SK-N-SH (cell line): ENCODE measurements around the gene USF3. TPM values are rescaled to one million over a fixed set of nuclear protein-coding genes. Genes with fewer than 3 reads are reported as not detected.

Experiments used
- CTCF ChIA-PET: fragments of 300-600, 350-600 bp; formaldehyde crosslinking; extraction: SDS; loops from one replicate; lab custom pipeline; 2021; lab: Yijun Ruan, JAX
- POLR2A ChIA-PET: fragments of 350-600 bp; sonication (Branson Sonifier 250); formaldehyde crosslinking; extraction: SDS; loops from one replicate; lab custom pipeline; 2020; ENCODE audit warnings: antibody characterized with exemption, inconsistent platforms; lab: Yijun Ruan, JAX
- DNase-seq: peaks from one replicate; pipeline ENCODE4 v3.0.0; 2012
- H2AFZ ChIP-seq: fragments of 200-600 bp; sonication (generic); 2 replicates; pipeline ENCODE4 v1.8.1; 2016; ENCODE audit warnings: antibody characterized with exemption, mild to moderate bottlenecking, low read depth
- H3F3A ChIP-seq: fragments of 200-600 bp; sonication (generic); replicated peaks from 2 replicates; pipeline ENCODE3; 2016; ENCODE audit warnings: antibody characterized with exemption, mild to moderate bottlenecking; ENCODE audit not compliant: insufficient read depth
- H3K27ac ChIP-seq, 2 experiments: fragments of 200-500 bp in 1 of 2; fragments of 200-600 bp in 1 of 2; sonication (Bioruptor generic) in 1 of 2; sonication (generic), shearing (Covaris generic) in 1 of 2; 2 replicates each; pipeline versions ENCODE4 v1.5.1 to v1.6.1; 2014 to 2016; ENCODE audit warnings: low read depth in 2 of 2, inconsistent platforms in 1 of 2, low read length in 1 of 2, mild to moderate bottlenecking in 1 of 2, mixed read lengths in 1 of 2
- H3K27me3 ChIP-seq: fragments of 200-600 bp; sonication (generic), shearing (Covaris generic); 2 replicates; pipeline ENCODE4 v1.6.1; 2016; ENCODE audit warnings: mixed run types; ENCODE audit not compliant: insufficient read depth
- H3K36me3 ChIP-seq, 2 experiments: fragments of 200-500 bp in 1 of 2; fragments of 200-600 bp in 1 of 2; sonication (Bioruptor generic) in 1 of 2; sonication (generic) in 1 of 2; replicated peaks in 1 of 2; 2 replicates each; pipeline versions ENCODE3 to v1.5.1; 2014 to 2016; ENCODE audit warnings: low read length in 1 of 2, mild to moderate bottlenecking in 1 of 2; ENCODE audit not compliant: insufficient read depth in 2 of 2, control insufficient read depth in 1 of 2
- H3K4me1 ChIP-seq, 2 experiments: fragments of 200-500 bp in 1 of 2; fragments of 200-600 bp in 1 of 2; sonication (Bioruptor generic) in 1 of 2; sonication (generic), shearing (Covaris generic) in 1 of 2; 2 replicates each; pipeline versions ENCODE4 v1.5.1 to v1.6.1; 2014 to 2016; ENCODE audit warnings: low read depth in 1 of 2, low read length in 1 of 2, mixed run types in 1 of 2; ENCODE audit not compliant: insufficient read depth in 2 of 2, control insufficient read depth in 1 of 2
- H3K4me2 ChIP-seq: fragments of 200-600 bp; sonication (generic), shearing (Covaris generic); 2 replicates; pipeline ENCODE4 v1.6.1; 2017; ENCODE audit warnings: mixed run types
- H3K4me3 ChIP-seq, 2 experiments: fragments of 200-500 bp in 1 of 2; fragments of 200-600 bp in 1 of 2; sonication (Bioruptor generic) in 1 of 2; sonication (generic), shearing (Covaris generic) in 1 of 2; 2 replicates each; pipeline versions ENCODE4 v1.5.1 to v1.8.1; 2014 to 2016; ENCODE audit warnings: low read depth in 2 of 2, inconsistent platforms in 1 of 2, low read length in 1 of 2, mild to moderate bottlenecking in 1 of 2, mixed read lengths in 1 of 2, moderate library complexity in 1 of 2
- H3K79me2 ChIP-seq: fragments of 200-600 bp; sonication (generic); 2 replicates; pipeline ENCODE4 v1.8.1; 2017; ENCODE audit warnings: mild to moderate bottlenecking; ENCODE audit not compliant: insufficient read depth
- H3K9ac ChIP-seq: fragments of 200-600 bp; sonication (generic); 2 replicates; pipeline ENCODE4 v1.6.1; 2017; ENCODE audit warnings: mixed run types
- H3K9me2 ChIP-seq: fragments of 200-600 bp; sonication (generic); 2 replicates; pipeline ENCODE4 v1.6.1; 2017; ENCODE audit warnings: mixed run types
- H3K9me3 ChIP-seq: fragments of 200-600 bp; sonication (generic); 2 replicates; pipeline ENCODE4 v1.6.1; 2017; ENCODE audit warnings: mixed run types, mild to moderate bottlenecking, moderate library complexity
- H4K20me1 ChIP-seq: fragments of 200-600 bp; sonication (generic); 2 replicates; pipeline ENCODE4 v1.6.1; 2017; ENCODE audit warnings: mild to moderate bottlenecking, mixed run types; ENCODE audit not compliant: insufficient read depth
- CTCF ChIP-seq: fragments of 200-600 bp; sonication (generic); IDR thresholded peaks from 2 replicates; pipeline ENCODE4 v1.6.1; 2017; ENCODE audit warnings: antibody characterized with exemption, mild to moderate bottlenecking, moderate library complexity
- EP300 ChIP-seq, 2 experiments: IDR thresholded peaks; 2 replicates each; pipeline versions ENCODE4 v1.4.0 to v1.6.1; 2012; ENCODE audit warnings: borderline replicate concordance in 1 of 2, low read depth in 1 of 2, low read length in 1 of 2
- EZH2phosphoT487 ChIP-seq: fragments of 200-600 bp; sonication (generic); IDR thresholded peaks from 2 replicates; pipeline ENCODE4 v1.6.1; 2017; ENCODE audit warnings: low read depth, mixed run types, mild to moderate bottlenecking, antibody characterized with exemption, moderate library complexity, borderline replicate concordance
- FOSL2 ChIP-seq: IDR thresholded peaks from 2 replicates; pipeline ENCODE4 v1.4.0; 2012; ENCODE audit warnings: low read depth, mild to moderate bottlenecking, moderate library complexity, borderline replicate concordance
- FOXJ3 ChIP-seq: sonication (generic); formaldehyde crosslinking; IDR thresholded peaks from 2 replicates; pipeline ENCODE4 v1.5.1; 2020; ENCODE audit warnings: mild to moderate bottlenecking, missing genetic modification reagents
- MEF2A ChIP-seq: IDR thresholded peaks from 2 replicates; pipeline ENCODE4 v1.4.0; 2012; ENCODE audit warnings: low read depth, borderline replicate concordance
- NFIC ChIP-seq: IDR thresholded peaks from 2 replicates; pipeline ENCODE4 v1.4.0; 2012; ENCODE audit warnings: borderline replicate concordance
- NRF1 ChIP-seq: IDR thresholded peaks from 2 replicates; pipeline ENCODE4 v1.6.1; 2012; ENCODE audit warnings: low read depth, mild to moderate bottlenecking, low read length
- RCOR1 ChIP-seq: fragments of 150-350 bp; IDR thresholded peaks from 2 replicates; pipeline ENCODE4 v1.6.1; 2017; ENCODE audit warnings: antibody characterized with exemption, low read length
- REST ChIP-seq: IDR thresholded peaks from 2 replicates; pipeline ENCODE4 v1.6.1; 2012; ENCODE audit warnings: mild to moderate bottlenecking, low read depth, low read length, moderate library complexity
- USF1 ChIP-seq: IDR thresholded peaks from 2 replicates; pipeline ENCODE4 v1.4.0; 2012; ENCODE audit warnings: low read depth, borderline replicate concordance
- ZBTB33 ChIP-seq: IDR thresholded peaks from 2 replicates; pipeline ENCODE4 v1.4.0; 2012; ENCODE audit warnings: low read depth, borderline replicate concordance
- whole genome bisulfite sequencing: methylation state at CpG from one replicate; pipeline ENCODE4 v1.1.6; 2017; ENCODE audit warnings: low lambda C conversion rate; 5-methylcytosine and 5-hydroxymethylcytosine counted together
- polyA plus RNA-seq, 3 experiments: library from polyadenylated mRNA; depleted of rRNA; stranded (reverse); fragments of >200 nt; gene quantifications; 2 replicates each; pipeline ENCODE4 v1.2.3, GENCODE V29; 2012

Gene USF3
- polyA plus RNA-seq, 1 of the 3 experiments (the other 2 are of a cell fraction), result 3.1 TPM

- WGBS, result 59% methylated on average over 3 of the region's 3 CpGs
- H3K4me2 ChIP-seq, result no peak overlapping the region
- no peaks in the 10 kb centered on the region for H3K9me3 ChIP-seq
- no peaks in the 10 kb centered on the region for H3K9me2 ChIP-seq
- H3K36me3 ChIP-seq, result no peaks in the 10 kb centered on the region
- no peaks in the 10 kb centered on the region for H3F3A ChIP-seq
- TF ChIP-seq EZH2phosphoT487 (no peak), CTCF (no peak), NFIC (no peak), FOSL2 (no peak), RCOR1 (no peak), MEF2A (no peak), ZBTB33 (no peak)
- CTCF ChIA-PET, result interaction anchor here (1.0 to 1.6 kb wide), 4 partner anchors 53 to 1049 kb away, joined by 3 to 6 read pairs (median 4); no protein-coding TSS in a partner anchor
- H3K27me3 ChIP-seq, result no peaks in the 10 kb centered on the region
- H3K4me3 ChIP-seq, result no peak overlapping the region
- POLR2A ChIA-PET, result no interaction called here
- no peak for DNase-seq
- H3K4me1 ChIP-seq, result no peaks in the 10 kb centered on the region
- no peaks in the 10 kb centered on the region for H4K20me1 ChIP-seq
- no peak overlapping the region for H2AFZ ChIP-seq
- H3K79me2 ChIP-seq, result no peaks in the 10 kb centered on the region
- no peak overlapping the region for H3K9ac ChIP-seq
- H3K27ac ChIP-seq, result no peak overlapping the region
These were observed 65.4 kb downstream of the USF3 start for GRCh38 chr3:113630956-113631542.

- DNase-seq, result no peak
- CTCF ChIA-PET, result interaction anchor here (0.9 to 2.2 kb wide), 6 partner anchors 10 to 595 kb away, joined by 3 to 6 read pairs (median 4); no protein-coding TSS in a partner anchor
- Histone ChIP-seq H3K4me1 (no peaks in the 10 kb centered on the region), H3F3A (no peaks in the 10 kb centered on the region), H3K79me2 (no peaks in the 10 kb centered on the region), H3K27me3 (no peaks in the 10 kb centered on the region), H2AFZ (no peak overlapping the region), H3K36me3 (no peaks in the 10 kb centered on the region), H3K9me3 (no peaks in the 10 kb centered on the region), H4K20me1 (no peaks in the 10 kb centered on the region), H3K4me3 (no peak overlapping the region), H3K4me2 (no peak overlapping the region), H3K9ac (no peak overlapping the region), H3K9me2 (no peaks in the 10 kb centered on the region), H3K27ac (no peak overlapping the region)
- 76% methylated on average over 16 of the region's 16 CpGs for WGBS
- POLR2A ChIA-PET, result no interaction called here
- TF ChIP-seq EZH2phosphoT487, result no peak
- no peak for TF ChIP-seq FOSL2
- TF ChIP-seq ZBTB33, result no peak
- TF ChIP-seq FOXJ3 (CRISPR knock-in tag), result no peak
- TF ChIP-seq REST, result no peak
- TF ChIP-seq NRF1, result no peak
- TF ChIP-seq EP300 (IDR thresholded peaks at IDR 0.05; ENCODE audit: borderline replicate concordance in 1 of 2, low read depth in 1 of 2, low read length in 1 of 2), result no peak
- no peak for TF ChIP-seq USF1
These were observed 66.6 kb downstream of the USF3 start for GRCh38 chr3:113629584-113630421.
